ENCODE measurements around the gene TBC1D22A.

Gene TBC1D22A

GRCh38 chr22:46774980-46775849 lies 12.8 kb downstream of the TBC1D22A start:
- TF ChIP-seq CTCF (IDR thresholded peaks at IDR 0.05; ENCODE audit: extremely low read depth, missing control alignments) = no peak
- no peak for DNase-seq (ENCODE audit: low spot score)

GRCh38 chr22:46775850-46776826 lies 13.7 kb downstream of the TBC1D22A start:
- DNase-seq (ENCODE audit: low spot score) = no peak
- no peak for TF ChIP-seq CTCF (IDR thresholded peaks at IDR 0.05; ENCODE audit: extremely low read depth, missing control alignments)

DNA sequence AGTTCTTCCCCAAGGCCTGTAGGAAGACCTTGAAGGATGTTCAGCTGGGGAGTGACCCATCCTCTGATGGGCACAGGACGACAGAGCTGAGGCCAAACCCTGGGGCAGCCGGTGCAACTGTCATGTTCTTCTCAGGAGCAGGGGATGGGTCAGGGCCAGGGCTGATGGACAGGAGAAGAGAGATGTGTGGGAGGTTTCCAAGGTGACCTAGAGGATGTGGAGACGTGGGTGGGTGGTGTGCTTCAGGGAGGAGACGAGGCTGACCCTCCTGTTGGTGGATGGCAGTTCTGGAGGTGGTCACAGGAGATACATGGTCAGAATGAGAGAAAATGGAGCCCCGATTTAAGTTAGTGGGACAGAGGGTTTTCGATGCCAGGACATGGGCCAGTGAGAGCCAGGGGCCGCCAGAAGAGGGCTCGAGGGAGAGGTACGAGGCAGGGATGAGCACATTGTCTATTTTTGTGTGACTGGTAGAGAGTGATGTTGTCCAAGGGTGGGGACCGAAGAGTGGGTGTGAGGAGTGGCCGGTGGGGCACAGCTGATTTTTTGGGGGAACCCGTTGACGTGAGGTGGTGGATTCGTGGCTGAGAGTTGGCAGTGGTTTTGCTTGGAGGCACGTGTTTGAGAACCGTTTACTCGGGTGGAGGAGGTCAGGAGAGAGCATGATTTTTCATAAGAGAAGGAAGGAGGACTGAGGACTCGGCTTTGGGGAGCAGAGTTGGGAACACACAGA lies 14.6 kb downstream of the TBC1D22A start:
- no peak for DNase-seq (ENCODE audit: low spot score)
- TF ChIP-seq CTCF (IDR thresholded peaks at IDR 0.05; ENCODE audit: extremely low read depth, missing control alignments) = no peak

DNA sequence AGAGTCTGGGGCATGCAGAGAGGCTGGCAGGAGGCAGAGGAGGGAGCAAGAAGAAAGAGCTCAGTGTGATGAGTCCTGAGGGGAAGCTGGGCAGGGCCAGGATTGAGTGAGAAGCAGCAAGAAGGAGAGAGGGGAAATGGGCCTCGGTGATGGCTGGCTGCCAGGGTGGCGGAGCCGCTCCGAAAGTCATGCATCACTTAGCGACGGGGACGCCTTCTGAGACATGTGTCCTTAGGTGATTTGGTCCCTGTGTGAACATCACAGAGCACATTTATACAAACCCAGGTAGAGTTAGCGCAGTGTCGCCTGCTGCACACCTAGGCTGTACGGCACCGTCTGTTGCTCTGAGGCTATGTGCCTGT lies 15.1 kb downstream of the TBC1D22A start:
- TF ChIP-seq CTCF (IDR thresholded peaks at IDR 0.05; ENCODE audit: extremely low read depth, missing control alignments) = no peak

GRCh38 chr22:46779023-46779422 lies 16.6 kb downstream of the TBC1D22A start:
- TF ChIP-seq CTCF (IDR thresholded peaks at IDR 0.05; ENCODE audit: extremely low read depth, missing control alignments) = no peak
- no peak for DNase-seq (ENCODE audit: low spot score)

More for the DNA sequence above, 15.1 kb downstream of the TBC1D22A start:
- no peak for DNase-seq (ENCODE audit: low spot score)

DNA sequence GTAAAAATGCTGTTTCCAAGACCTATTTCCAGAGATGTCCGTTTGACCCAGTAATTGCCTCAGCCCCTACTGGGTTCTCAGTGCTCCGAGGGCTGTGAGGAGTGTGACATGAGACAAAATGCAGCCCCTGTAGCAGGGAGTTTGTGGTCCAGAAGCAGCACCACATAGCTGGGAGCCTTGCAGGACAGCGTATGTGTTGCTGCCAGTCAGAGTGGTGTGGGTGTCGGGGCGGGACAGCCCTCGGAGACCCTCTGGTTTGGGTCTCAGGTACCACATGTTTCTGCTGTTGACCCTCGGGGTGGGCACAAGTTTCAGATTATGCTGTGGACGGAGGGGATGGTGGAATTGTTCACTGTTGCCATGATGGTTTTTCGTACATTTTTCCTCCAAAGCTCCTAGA lies 17.2 kb downstream of the TBC1D22A start:
- TF ChIP-seq CTCF (IDR thresholded peaks at IDR 0.05; ENCODE audit: extremely low read depth, missing control alignments) = no peak
- no peak for DNase-seq (ENCODE audit: low spot score)
